Glomerular endothelial cell (primary cell): ENCODE data around the gene UQCRH. TPM values are rescaled to one million over a fixed set of nuclear protein-coding genes. Genes with fewer than 3 reads are reported as not detected.

ENCODE experiments used
- DNase-seq: peaks from one replicate; pipeline ENCODE4 v3.0.0-alpha.2; 2011; ENCODE audit warnings: low read depth, low spot score; ENCODE audit errors: extremely low read depth
- total RNA-seq: library from RNA; depleted of rRNA; stranded (reverse); fragments of >200 nt; gene quantifications from 2 replicates; pipeline ENCODE4 v1.2.3, GENCODE V29; 2015

The UQCRH gene
- total RNA-seq, result 273 and 455 TPM in 2 replicates

- peak; percentile 93 for DNase-seq
Observed at GRCh38 chr1:46303038-46303871, at the start of gene UQCRH, which contains the start of gene LRRC41. TSS of gene UQCRH (plus strand) at chr1:46303698. CDS start at chr1:46303767, 69 bp downstream. TSS of gene LRRC41 (minus strand) at chr1:46303616. CDS start at chr1:46303322, 294 bp downstream.

GRCh38 chr1:46254668-46255067, 48.8 kb upstream of the UQCRH start:
- no peak for DNase-seq

- no peak for DNase-seq
Observed at GRCh38 chr1:46256523-46256922, 47.0 kb upstream of the UQCRH start.

GRCh38 chr1:46262508-46262907, 41.0 kb upstream of the UQCRH start:
- no peak for DNase-seq

DNA sequence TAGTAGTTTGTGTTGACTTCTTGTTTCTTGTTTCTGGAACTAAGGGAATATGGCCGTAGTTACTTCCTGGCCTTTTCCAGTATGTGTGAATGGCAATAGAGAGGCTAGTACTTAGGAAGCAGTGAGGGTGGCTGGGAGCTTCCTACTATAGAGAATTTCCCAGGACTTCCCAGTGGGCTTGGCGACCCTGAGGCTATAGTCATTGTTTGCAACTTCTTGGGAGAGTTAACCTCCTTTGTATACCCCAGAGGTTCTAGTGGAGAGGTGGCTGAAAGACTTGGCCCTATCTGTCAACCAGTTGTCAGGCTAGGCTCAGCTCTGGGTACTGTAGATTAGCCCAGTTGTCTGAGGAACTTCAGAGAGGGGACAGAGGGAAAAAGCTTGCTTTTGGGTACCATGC, 40.4 kb upstream of the UQCRH start:
- no peak for DNase-seq

GRCh38 chr1:46268578-46268977, 34.9 kb upstream of the UQCRH start:
- no peak for DNase-seq

DNA sequence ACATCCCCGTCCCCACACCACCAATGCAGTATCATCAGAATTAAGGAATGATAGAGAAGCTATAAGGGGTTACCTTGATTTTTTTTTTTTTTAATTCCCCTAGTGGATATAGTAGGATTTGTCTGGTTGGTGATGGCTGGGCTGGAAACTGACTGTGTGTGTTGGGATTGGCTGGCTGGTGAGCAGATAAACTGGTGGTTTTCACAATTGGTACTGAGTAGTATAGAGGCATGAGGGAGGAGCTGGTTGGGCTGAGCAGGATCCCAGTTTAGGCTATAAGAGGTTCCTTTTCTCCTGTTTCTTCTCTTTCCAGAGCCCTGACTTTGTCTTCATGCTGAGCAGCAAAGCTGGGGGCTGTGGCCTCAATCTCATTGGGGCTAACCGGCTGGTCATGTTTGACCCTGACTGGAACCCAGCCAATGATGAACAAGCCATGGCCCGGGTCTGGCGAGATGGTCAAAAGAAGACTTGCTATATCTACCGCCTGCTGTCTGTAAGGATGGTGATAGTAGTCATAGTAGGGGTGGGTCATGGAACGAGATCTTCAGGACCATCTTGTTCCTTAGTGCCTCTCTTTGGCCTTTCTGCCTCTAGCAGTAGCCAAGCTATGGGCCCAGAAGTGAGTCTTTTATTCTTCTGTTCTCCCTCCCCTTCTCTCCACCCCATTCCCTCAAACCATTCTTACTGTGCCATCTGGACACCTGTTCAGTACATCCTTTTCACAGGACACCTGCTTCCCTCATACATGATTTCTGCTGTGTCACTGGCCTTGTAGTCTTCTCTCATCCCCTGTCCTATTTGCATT, 29.1 kb upstream of the UQCRH start:
- no peak for DNase-seq

DNA sequence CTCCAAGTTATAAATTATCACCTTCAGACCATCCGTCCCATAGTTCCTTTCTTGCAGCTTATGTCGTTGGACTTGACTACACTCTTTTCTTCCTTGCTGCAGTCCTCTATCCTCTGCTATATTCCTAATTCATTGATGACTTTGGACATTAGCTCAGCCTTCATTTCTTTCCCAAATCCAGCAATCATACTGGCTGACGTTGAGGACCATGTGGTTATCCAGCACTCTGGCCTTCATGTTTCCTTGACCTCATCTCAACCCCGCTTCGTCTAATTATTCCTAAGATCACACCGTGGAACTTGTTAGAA, 28.5 kb upstream of the UQCRH start:
- DNase-seq, result no peak

DNA sequence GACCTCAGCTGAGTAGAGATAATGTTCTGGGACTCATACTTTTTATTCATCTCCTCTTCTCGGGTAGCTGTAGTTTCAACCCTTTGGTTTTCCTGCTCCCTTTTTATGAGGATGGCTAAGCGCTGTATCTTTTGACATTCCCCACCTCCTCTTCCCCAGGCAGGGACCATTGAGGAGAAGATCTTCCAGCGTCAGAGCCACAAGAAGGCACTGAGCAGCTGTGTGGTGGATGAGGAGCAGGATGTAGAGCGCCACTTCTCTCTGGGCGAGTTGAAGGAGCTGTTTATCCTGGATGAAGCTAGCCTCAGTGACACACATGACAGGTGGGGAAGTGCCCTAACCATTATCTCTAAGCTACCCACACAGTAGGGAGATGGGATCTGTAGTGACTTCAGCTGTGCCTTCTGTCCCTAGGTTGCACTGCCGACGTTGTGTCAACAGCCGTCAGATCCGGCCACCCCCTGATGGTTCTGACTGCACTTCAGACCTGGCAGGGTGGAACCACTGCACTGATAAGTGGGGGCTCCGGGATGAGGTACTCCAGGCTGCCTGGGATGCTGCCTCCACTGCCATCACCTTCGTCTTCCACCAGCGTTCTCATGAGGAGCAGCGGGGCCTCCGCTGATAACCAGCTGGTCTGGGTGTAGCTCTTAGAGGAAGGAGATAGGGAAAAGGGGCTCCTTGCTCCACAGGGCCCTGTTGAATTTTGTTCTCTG, 25.7 kb upstream of the UQCRH start:
- no peak for DNase-seq

GRCh38 chr1:46278807-46279206, 24.7 kb upstream of the UQCRH start:
- no peak for DNase-seq

GRCh38 chr1:46280092-46280491, 23.4 kb upstream of the UQCRH start:
- no peak for DNase-seq

DNA sequence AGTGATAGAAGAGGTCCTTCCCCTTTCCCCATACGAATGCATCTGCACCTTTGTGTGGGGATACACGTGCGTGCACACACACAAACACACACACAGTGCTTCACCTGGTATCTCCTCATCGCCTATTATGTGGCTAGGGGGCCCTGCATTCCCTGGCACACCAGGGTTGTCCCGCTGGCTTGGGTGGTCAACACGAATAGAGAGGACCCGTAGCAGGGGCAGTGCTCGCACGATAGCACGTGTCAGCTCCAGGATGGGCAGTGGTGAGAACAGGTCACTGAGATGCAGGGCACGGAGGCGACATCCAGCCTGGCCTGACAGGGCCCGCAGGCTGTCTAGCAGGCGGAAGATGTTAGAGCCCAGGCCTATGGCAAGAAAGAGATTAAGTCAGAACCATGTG, 22.5 kb upstream of the UQCRH start:
- no peak for DNase-seq

DNA sequence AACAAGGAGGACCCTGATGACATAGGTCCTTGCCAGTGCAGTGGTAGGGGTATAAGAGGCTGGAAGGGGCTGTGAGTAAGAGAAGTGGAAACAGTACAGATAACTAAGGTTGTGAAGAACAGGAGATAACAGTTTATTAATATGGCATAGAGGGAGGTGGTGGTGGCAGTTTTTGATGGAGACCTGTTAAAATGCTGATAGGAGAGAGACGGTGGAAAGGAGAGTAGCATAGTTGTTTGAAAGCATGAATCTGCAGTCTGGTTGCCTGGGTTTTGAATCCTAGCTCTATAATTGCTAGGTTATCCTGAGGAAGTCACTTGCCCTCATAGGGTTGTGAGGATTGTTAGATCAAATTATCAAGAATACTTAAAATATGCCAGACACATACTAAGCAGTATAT, 19.4 kb upstream of the UQCRH start:
- DNase-seq, result no peak

DNA sequence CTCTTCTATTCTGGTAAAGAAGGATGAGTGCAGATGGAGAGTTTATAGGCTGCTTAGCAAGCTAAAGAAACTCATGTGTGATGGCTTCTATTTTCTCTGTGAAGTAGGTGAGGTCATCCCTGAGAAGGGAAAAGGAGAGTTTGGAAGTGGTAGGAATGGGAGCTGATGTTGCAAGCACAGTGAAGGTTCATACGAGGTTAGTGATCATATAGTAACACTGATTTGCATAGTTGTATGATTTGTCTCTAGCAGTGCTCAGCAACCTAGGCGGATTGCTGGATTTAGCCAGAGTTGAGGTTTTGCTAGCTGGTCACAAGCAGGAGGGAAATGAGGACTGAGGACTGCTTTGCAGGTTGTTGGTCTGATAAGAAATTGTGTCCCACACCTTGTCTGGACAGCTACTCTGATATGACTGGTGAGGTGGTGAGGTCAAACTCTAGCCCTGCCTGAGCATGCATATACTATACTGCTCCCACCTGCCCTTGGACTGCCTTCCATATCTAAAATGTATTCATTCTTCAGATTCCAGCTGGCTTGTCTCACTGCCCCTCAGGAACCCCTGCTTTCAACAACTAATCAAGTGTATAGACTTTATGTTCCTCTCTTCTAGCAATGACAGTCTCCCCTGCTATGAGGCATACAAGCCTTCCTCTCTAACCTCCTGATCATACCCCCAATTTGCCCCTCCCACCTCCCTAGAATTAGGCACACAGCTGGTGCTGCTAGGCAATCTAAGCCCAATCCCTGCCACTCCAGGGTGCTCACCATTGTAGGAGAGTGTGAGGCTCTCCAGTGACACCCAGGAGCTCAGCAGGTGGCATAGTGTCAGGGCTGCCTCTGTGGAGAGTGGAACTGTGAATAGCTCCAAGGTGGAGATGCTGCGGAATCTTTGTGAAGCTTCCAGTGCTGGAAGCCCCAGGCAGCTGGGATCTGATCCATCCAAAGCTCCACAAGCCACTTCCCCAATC, 18.6 kb upstream of the UQCRH start:
- DNase-seq, result no peak

DNA sequence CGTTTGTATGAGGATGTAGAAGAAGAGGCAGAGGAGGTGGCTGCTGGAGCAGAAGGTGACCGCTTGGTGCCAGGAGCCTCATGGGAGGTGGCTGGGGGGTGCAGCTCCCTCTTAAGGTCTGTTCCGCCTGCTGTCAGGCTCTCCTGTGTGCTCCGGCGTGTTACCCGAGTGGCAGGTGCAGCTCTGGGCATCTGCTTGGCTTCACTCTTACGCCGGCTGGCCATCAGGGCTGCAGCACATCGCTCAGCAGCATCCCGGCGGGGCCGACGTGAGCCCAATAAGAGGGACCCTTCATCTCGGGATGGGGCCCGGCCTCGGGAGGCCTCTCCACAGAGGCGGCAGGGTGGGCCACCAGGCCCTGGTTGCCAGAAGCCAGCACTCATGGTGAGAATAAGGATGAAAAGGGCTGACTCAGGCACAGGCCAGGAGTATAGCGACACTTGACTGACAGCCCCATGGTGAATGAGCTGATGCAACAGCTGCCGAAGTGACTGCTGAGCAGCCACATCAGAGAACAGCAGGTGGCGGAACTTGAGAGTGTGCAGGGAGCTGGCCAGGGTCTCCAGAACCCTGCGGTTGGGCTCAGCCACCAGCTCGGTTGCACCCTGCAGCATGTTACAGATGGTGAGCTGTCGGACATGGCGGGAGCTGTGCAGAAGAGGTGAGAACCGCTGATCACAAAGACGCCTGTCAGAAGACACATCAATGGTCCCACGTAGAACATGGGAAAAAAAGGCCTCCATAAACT, 17.6 kb upstream of the UQCRH start:
- DNase-seq, result no peak

- no peak for DNase-seq
Observed at GRCh38 chr1:46288485-46289133, 14.9 kb upstream of the UQCRH start.

- no peak for DNase-seq
Observed at GRCh38 chr1:46289134-46289494, 14.4 kb upstream of the UQCRH start.

GRCh38 chr1:46289976-46290375, 13.5 kb upstream of the UQCRH start:
- DNase-seq, result no peak

- DNase-seq, result no peak
Observed at GRCh38 chr1:46295306-46295705, 8.2 kb upstream of the UQCRH start.
